HepG2 (cell line): ENCODE data around the gene NR1H3. TPM values are rescaled to one million over a fixed set of nuclear protein-coding genes. Genes with fewer than 3 reads are reported as not detected.

Source experiments
- ATF7 ChIP-seq, 2 experiments: fragments of 450-650 bp in 1 of 2; sonication (generic) in 1 of 2; formaldehyde crosslinking in 1 of 2; IDR thresholded peaks; 2 replicates each; pipeline versions ENCODE4 v1.4.0 to v1.6.1; 2016 to 2020; ENCODE audit warnings: antibody characterized with exemption in 1 of 2, mild to moderate bottlenecking in 1 of 2, missing genetic modification reagents in 1 of 2
- HOXA7 ChIP-seq: sonication (generic); formaldehyde crosslinking; IDR thresholded peaks from 2 replicates; pipeline ENCODE4 v1.8.1; 2022; ENCODE audit warnings: mild to moderate bottlenecking, missing genetic modification reagents, moderate library complexity
- LBX2 ChIP-seq: sonication (generic); formaldehyde crosslinking; IDR thresholded peaks from 2 replicates; pipeline ENCODE4 v1.5.0; 2020; ENCODE audit warnings: missing genetic modification reagents, mild to moderate bottlenecking, borderline replicate concordance
- MNT ChIP-seq: fragments of 450-650 bp; IDR thresholded peaks from 2 replicates; pipeline ENCODE4 v1.6.1; 2016
- NFE2L1 ChIP-seq: sonication (generic); formaldehyde crosslinking; IDR thresholded peaks from 2 replicates; pipeline ENCODE4 v1.4.0; 2020; ENCODE audit warnings: missing genetic modification reagents, mild to moderate bottlenecking, borderline replicate concordance
- PRDM10 ChIP-seq: sonication (generic); formaldehyde crosslinking; IDR thresholded peaks from 2 replicates; pipeline ENCODE4 v1.4.0; 2020; ENCODE audit warnings: low read depth, missing genetic modification reagents
- TCF12 ChIP-seq, 2 experiments: fragments of 450-650 bp in 1 of 2; sonication (generic) in 1 of 2; formaldehyde crosslinking in 1 of 2; IDR thresholded peaks; 2 replicates each; pipeline versions ENCODE4 v1.6.1 to v1.8.0; 2017 to 2022; ENCODE audit warnings: antibody characterized with exemption in 1 of 2, mild to moderate bottlenecking in 1 of 2, missing genetic modification reagents in 1 of 2, moderate library complexity in 1 of 2
- TRIM22 ChIP-seq: fragments of 450-650 bp; IDR thresholded peaks from 2 replicates; pipeline ENCODE4 v1.6.1; 2017
- ZBTB40 ChIP-seq, 2 experiments: fragments of 450-650 bp in 1 of 2; sonication (generic) in 1 of 2; formaldehyde crosslinking in 1 of 2; IDR thresholded peaks; 2 replicates each; pipeline versions ENCODE4 v1.6.1 to v1.8.0; 2016 to 2022; ENCODE audit warnings: antibody characterized with exemption in 1 of 2, mild to moderate bottlenecking in 1 of 2, missing genetic modification reagents in 1 of 2
- ZNF558 ChIP-seq: sonication (generic); formaldehyde crosslinking; IDR thresholded peaks from 2 replicates; pipeline ENCODE4 v1.9.0; 2022; ENCODE audit warnings: mild to moderate bottlenecking, missing genetic modification reagents, borderline replicate concordance
- polyA plus RNA-seq, 8 experiments: library from polyadenylated mRNA; depleted of rRNA in 3 of 8; stranded (reverse) in 7 of 8; unstranded in 1 of 8; fragments of >200 nt; fragmentation: Illumina TruSeq in 4 of 8; extraction: Trizol in 4 of 8; gene quantifications; 2 replicates each; pipeline versions ENCODE4 v1.2.1 to v1.2.3, GENCODE V29; 2011 to 2016; ENCODE audit warnings: low read depth in 4 of 8, missing spikeins in 1 of 8, mixed read lengths in 1 of 8; ENCODE audit not compliant: insufficient read depth in 1 of 8
- total RNA-seq, 5 experiments: library from RNA; depleted of rRNA; stranded (reverse); fragments of >200 nt; fragmentation: Illumina TruSeq; extraction: Trizol; gene quantifications; 2 replicates each; pipeline ENCODE4 v1.2.3, GENCODE V29; 2016; ENCODE audit warnings: low read depth in 1 of 5

NR1H3 gene
- total and polyA plus RNA-seq, 2 of the 13 experiments (the other 11 are each of a cell fraction or from before 2014, with no cell fraction given), result 41.8 to 102 TPM

- TF ChIP-seq TRIM22 (no peak), PRDM10 (CRISPR knock-in tag) (peak; percentile 97), MNT (no peak), LBX2 (CRISPR knock-in tag) (no peak), TCF12 (IDR thresholded peaks at IDR 0.05) (no peak), TCF12 (CRISPR knock-in tag; IDR thresholded peaks at IDR 0.05) (no peak), ZNF558 (no peak), NFE2L1 (CRISPR knock-in tag) (no peak), ZBTB40 (IDR thresholded peaks at IDR 0.05) (no peak), ZBTB40 (CRISPR knock-in tag; IDR thresholded peaks at IDR 0.05) (no peak; the same call in 1 of the 2 replicates), HOXA7 (no peak), ATF7 (IDR thresholded peaks at IDR 0.05) (no peak), ATF7 (CRISPR knock-in tag; IDR thresholded peaks at IDR 0.05) (no peak)
These were observed 12.1 kb downstream of the NR1H3 start, which contains the start of gene MADD (continued) for GRCh38 chr11:47269829-47270305.
